Endothelial cell of umbilical vein (primary cell): ENCODE results near the gene FOXL1.

ENCODE experiments used
- CTCF ChIP-seq, 2 donors: IDR thresholded peaks; 1 replicate in 1 of 2; 2 replicates in 1 of 2; pipeline ENCODE4 v1.5.1; 2011; ENCODE audit warnings: low read length in 2 of 2, mild to moderate bottlenecking in 2 of 2, moderate library complexity in 2 of 2, control low read depth in 1 of 2, inconsistent platforms in 1 of 2, low read depth in 1 of 2; ENCODE audit not compliant: insufficient read depth in 1 of 2; ENCODE audit errors: extremely low read depth in 1 of 2
- MYC ChIP-seq: IDR thresholded peaks from one replicate; pipeline ENCODE4 v1.6.1; 2011; ENCODE audit warnings: mild to moderate bottlenecking, low read depth, low read length
- POLR2A ChIP-seq: IDR thresholded peaks from 2 replicates; pipeline ENCODE4 v1.6.1; 2012; ENCODE audit warnings: low read depth, mild to moderate bottlenecking, control low read depth, low read length
- TF ChIP-seq, protein P1 (sequence below): IDR thresholded peaks from 2 replicates; pipeline ENCODE4 v1.6.1; 2011; ENCODE audit not compliant: insufficient read depth, insufficient read length

GRCh38 chr16:86585821-86586611, 7.7 kb downstream of the FOXL1 start:
- no peak for TF ChIP-seq POLR2A
- no peak for TF ChIP-seq CTCF (IDR thresholded peaks at IDR 0.05; ENCODE audit: extremely low read depth in 1 of 2, insufficient read depth in 1 of 2, low read depth in 1 of 2, low read length in 2 of 2)
- no peak for TF ChIP-seq MYC
- TF ChIP-seq, protein P1, sequence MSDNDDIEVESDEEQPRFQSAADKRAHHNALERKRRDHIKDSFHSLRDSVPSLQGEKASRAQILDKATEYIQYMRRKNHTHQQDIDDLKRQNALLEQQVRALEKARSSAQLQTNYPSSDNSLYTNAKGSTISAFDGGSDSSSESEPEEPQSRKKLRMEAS: no peak
